ENCODE results near the gene CD300A.

DNA sequence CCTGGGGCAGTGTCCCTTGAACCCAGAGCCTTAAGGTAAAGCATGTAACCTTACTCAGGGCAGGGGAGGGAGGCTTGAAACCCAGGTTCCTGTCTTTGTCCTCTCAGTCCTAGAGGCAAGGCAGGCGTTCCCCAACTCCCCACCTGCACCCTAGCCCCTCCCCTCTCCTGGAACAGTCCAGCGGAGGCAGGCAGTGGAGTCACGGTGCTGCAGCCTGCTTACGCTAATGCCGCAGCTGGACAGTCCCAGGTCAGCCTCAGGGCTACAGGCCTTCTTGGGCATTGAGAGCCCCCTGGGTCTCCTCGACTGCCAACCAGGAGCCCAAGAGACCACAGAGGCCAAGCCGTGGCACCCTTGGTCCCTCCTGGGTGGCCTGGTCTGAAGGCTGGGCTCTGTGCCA lies 6.8 kb upstream of the CD300A start:
- TF ChIP-seq POLR2A (IDR thresholded peaks at IDR 0.05; ENCODE audit: low read depth, low read length) = no peak
- TF ChIP-seq POLR2AphosphoS5 (IDR thresholded peaks at IDR 0.05; ENCODE audit: low read depth, low read length) = no peak
- TF ChIP-seq TAF1 (IDR thresholded peaks at IDR 0.05; ENCODE audit: low read depth, low read length) = no peak
- TF ChIP-seq SPI1 (IDR thresholded peaks at IDR 0.05; ENCODE audit: low read depth, low read length) = no peak
- TF ChIP-seq PAX5 (IDR thresholded peaks at IDR 0.05; ENCODE audit: insufficient read depth, low read length, severe bottlenecking) = no peak
- TF ChIP-seq POU2F2 (IDR thresholded peaks at IDR 0.05; ENCODE audit: low read depth, low read length) = no peak
